Ishikawa (cell line): ENCODE measurements around the gene PPP4R4.

Source experiments
- CEBPB ChIP-seq: IDR thresholded peaks from 2 replicates; pipeline ENCODE4 v1.6.1; 2012
- CREB1 ChIP-seq: IDR thresholded peaks from 2 replicates; pipeline ENCODE4 v1.6.1; 2012; ENCODE audit warnings: low read depth
- EGR1 ChIP-seq: IDR thresholded peaks from 2 replicates; pipeline ENCODE4 v1.6.1; 2012
- EP300 ChIP-seq: IDR thresholded peaks from 2 replicates; pipeline ENCODE4 v1.6.1; 2012; ENCODE audit warnings: borderline replicate concordance
- FOXM1 ChIP-seq: IDR thresholded peaks from 2 replicates; pipeline ENCODE4 v1.6.1; 2012; ENCODE audit warnings: low read depth, borderline replicate concordance
- NFIC ChIP-seq: IDR thresholded peaks from 2 replicates; pipeline ENCODE4 v1.6.1; 2012
- RAD21 ChIP-seq: IDR thresholded peaks from 2 replicates; pipeline ENCODE4 v1.6.1; 2012; ENCODE audit warnings: low read depth
- REST ChIP-seq: IDR thresholded peaks from 2 replicates; pipeline ENCODE4 v1.6.1; 2012; ENCODE audit warnings: low read depth, mild to moderate bottlenecking
- TAF1 ChIP-seq: IDR thresholded peaks from 2 replicates; pipeline ENCODE4 v1.6.1; 2012; ENCODE audit warnings: low read depth, mild to moderate bottlenecking
- TCF12 ChIP-seq: IDR thresholded peaks from 2 replicates; pipeline ENCODE4 v1.6.1; 2012; ENCODE audit warnings: low read depth
- TEAD4 ChIP-seq: IDR thresholded peaks from 2 replicates; pipeline ENCODE4 v1.6.1; 2012
- USF1 ChIP-seq: IDR thresholded peaks from 2 replicates; pipeline ENCODE4 v1.6.1; 2012
- YY1 ChIP-seq: IDR thresholded peaks from 2 replicates; pipeline ENCODE4 v1.6.1; 2012; ENCODE audit warnings: low read depth
- ZBTB7A ChIP-seq: IDR thresholded peaks from 2 replicates; pipeline ENCODE4 v1.6.1; 2012; ENCODE audit warnings: low read depth
- TF ChIP-seq, protein P1 (sequence below): IDR thresholded peaks from 2 replicates; pipeline ENCODE4 v1.6.1; 2012

Gene PPP4R4

DNA sequence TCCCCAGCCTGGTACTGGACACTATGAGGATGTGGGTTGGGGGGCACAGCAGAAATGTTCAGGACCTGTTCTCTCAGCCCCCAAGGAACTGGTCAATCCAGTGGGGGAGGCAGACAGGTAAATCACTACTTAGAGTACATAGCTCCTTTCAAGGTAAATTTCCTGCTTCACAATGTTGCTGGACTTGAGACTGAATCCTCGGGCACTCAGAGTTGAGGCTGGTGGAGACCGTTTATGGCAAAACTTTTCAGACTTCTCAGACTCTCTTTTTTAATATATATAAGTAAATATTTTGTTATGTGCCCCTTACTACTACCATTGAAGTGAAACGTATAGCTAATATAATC, 119.4 kb downstream of the PPP4R4 start:
- no peak for TF ChIP-seq NFIC
- no peak for TF ChIP-seq RAD21
- no peak for TF ChIP-seq USF1
- TF ChIP-seq EP300, result no peak
- TF ChIP-seq EGR1, result no peak

- TF ChIP-seq TAF1, result no peak
- no peak for TF ChIP-seq FOXM1
- no peak for TF ChIP-seq CEBPB
- no peak for TF ChIP-seq CREB1
- no peak for TF ChIP-seq NFIC
- no peak for TF ChIP-seq EGR1
- TF ChIP-seq RAD21, result no peak
- no peak for TF ChIP-seq REST
- no peak for TF ChIP-seq ZBTB7A
- TF ChIP-seq TEAD4, result no peak
- TF ChIP-seq EP300, result no peak
- no peak for TF ChIP-seq YY1
- TF ChIP-seq, protein P1, sequence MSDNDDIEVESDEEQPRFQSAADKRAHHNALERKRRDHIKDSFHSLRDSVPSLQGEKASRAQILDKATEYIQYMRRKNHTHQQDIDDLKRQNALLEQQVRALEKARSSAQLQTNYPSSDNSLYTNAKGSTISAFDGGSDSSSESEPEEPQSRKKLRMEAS, result no peak
- no peak for TF ChIP-seq USF1
Measured at GRCh38 chr14:94295360-94296180, 121.4 kb downstream of the PPP4R4 start.

DNA sequence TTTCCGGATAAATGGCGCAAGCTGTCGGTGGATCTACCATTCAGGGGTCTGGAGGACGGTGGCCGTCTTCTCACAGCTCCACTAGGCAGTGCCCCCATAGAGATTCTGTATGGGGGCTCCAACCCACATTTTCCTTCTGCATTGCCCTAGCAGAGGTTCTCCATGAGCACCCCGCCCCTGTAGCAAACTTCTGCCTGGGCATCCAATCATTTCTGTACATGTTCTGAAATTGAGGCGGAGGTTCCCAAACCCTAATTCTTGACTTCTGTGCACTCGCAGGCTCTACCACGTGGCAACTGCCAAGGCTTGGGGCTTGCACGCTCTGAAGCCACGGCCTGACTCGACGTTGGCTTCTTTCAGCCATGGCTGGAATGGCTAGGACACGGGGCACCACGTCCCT, 124.0 kb downstream of the PPP4R4 start:
- no peak for TF ChIP-seq FOXM1
- TF ChIP-seq YY1, result no peak
- TF ChIP-seq EGR1, result no peak
- TF ChIP-seq USF1, result no peak
- no peak for TF ChIP-seq RAD21
- TF ChIP-seq TCF12, result no peak

GRCh38 chr14:94303111-94303510, 129.0 kb downstream of the PPP4R4 start:
- TF ChIP-seq TCF12 (no peak), FOXM1 (no peak), ZBTB7A (no peak), CEBPB (no peak), CREB1 (no peak), RAD21 (no peak), YY1 (no peak), NFIC (no peak), EP300 (no peak), EGR1 (no peak), REST (no peak)
- TF ChIP-seq, protein P1, result no peak

- no peak for TF ChIP-seq EGR1
- TF ChIP-seq CREB1, result no peak
- no peak for TF ChIP-seq NFIC
- no peak for TF ChIP-seq TAF1
- TF ChIP-seq FOXM1, result no peak
- TF ChIP-seq TCF12, result no peak
Measured at GRCh38 chr14:94304243-94304642, 130.1 kb downstream of the PPP4R4 start.

- TF ChIP-seq, protein P1, result no peak
- TF ChIP-seq EGR1 (no peak), NFIC (no peak)
Measured at GRCh38 chr14:94305620-94306019, 131.5 kb downstream of the PPP4R4 start.
